Common myeloid progenitor, CD34-positive (primary cell): ENCODE measurements around the gene TMUB1.

Experiments used
- CTCF ChIA-PET: fragments of 350-600 bp; sonication (Branson Sonifier 250); formaldehyde crosslinking; loops from one replicate; lab custom pipeline; 2021; ENCODE audit warnings: antibody characterized with exemption; lab: Charles Lee
- POLR2A ChIA-PET: fragments of 350-600 bp; sonication (Branson Sonifier 250); formaldehyde crosslinking; loops from one replicate; lab custom pipeline; 2021; ENCODE audit warnings: antibody characterized with exemption; lab: Charles Lee
- DNase-seq, 3 donors: peaks; one replicate each; pipeline versions ENCODE4 v3.0.0 to v3.0.0-alpha.2; 2013
- H3K27ac ChIP-seq, 2 experiments: 1 replicate in 1 of 2; 2 replicates in 1 of 2; pipeline ENCODE4 v1.7.0; 2013; ENCODE audit warnings: inconsistent platforms in 2 of 2, low read length in 2 of 2, mild to moderate bottlenecking in 2 of 2, low read depth in 1 of 2, moderate library complexity in 1 of 2; ENCODE audit not compliant: severe bottlenecking in 2 of 2, insufficient read depth in 1 of 2, poor library complexity in 1 of 2
- H3K27me3 ChIP-seq, 5 experiments: replicated peaks in 2 of 5; 1 replicate in 3 of 5; 2 replicates in 2 of 5; pipeline versions ENCODE4 v1.6.1 to v1.7.0; 2013; ENCODE audit warnings: low read length in 4 of 5, mild to moderate bottlenecking in 2 of 5, moderate library complexity in 2 of 5, inconsistent platforms in 1 of 5; ENCODE audit not compliant: insufficient read depth in 5 of 5, control insufficient read depth in 4 of 5
- H3K36me3 ChIP-seq, 4 experiments: 1 replicate in 2 of 4; 2 replicates in 2 of 4; pipeline versions ENCODE4 v1.6.1 to v1.7.0; 2013; ENCODE audit warnings: low read length in 3 of 4, control low read depth in 1 of 4, mild to moderate bottlenecking in 1 of 4; ENCODE audit not compliant: control insufficient read depth in 4 of 4, insufficient read depth in 4 of 4
- H3K4me1 ChIP-seq, 4 experiments: 1 replicate in 3 of 4; 2 replicates in 1 of 4; pipeline versions ENCODE4 v1.6.1 to v1.7.1; 2013; ENCODE audit warnings: low read length in 3 of 4, mild to moderate bottlenecking in 3 of 4, control low read depth in 1 of 4, inconsistent platforms in 1 of 4, moderate library complexity in 1 of 4; ENCODE audit not compliant: control insufficient read depth in 4 of 4, insufficient read depth in 4 of 4; ENCODE audit errors: control extremely low read depth in 1 of 4
- H3K4me3 ChIP-seq, 7 experiments: 1 replicate in 4 of 7; 2 replicates in 3 of 7; pipeline versions ENCODE4 v1.5.1 to v1.7.0; 2013; ENCODE audit warnings: mild to moderate bottlenecking in 7 of 7, low read length in 6 of 7, moderate library complexity in 6 of 7, inconsistent platforms in 2 of 7, low read depth in 2 of 7, control low read depth in 1 of 7; ENCODE audit not compliant: insufficient read depth in 4 of 7, control insufficient read depth in 1 of 7; ENCODE audit errors: extremely low read depth in 1 of 7
- H3K9me3 ChIP-seq, 5 experiments: 1 replicate in 4 of 5; 2 replicates in 1 of 5; pipeline versions ENCODE4 v1.6.1 to v1.7.1; 2013; ENCODE audit warnings: low read length in 4 of 5, mild to moderate bottlenecking in 2 of 5, inconsistent platforms in 1 of 5, low read depth in 1 of 5, moderate library complexity in 1 of 5; ENCODE audit not compliant: control insufficient read depth in 4 of 5, insufficient read depth in 2 of 5; ENCODE audit errors: control extremely low read depth in 1 of 5
- WGBS: methylation state at CpG from one replicate; pipeline ENCODE4 v1.1.5; 2013; ENCODE audit not compliant: insufficient coverage; 5-methylcytosine and 5-hydroxymethylcytosine counted together

The TMUB1 gene

DNA sequence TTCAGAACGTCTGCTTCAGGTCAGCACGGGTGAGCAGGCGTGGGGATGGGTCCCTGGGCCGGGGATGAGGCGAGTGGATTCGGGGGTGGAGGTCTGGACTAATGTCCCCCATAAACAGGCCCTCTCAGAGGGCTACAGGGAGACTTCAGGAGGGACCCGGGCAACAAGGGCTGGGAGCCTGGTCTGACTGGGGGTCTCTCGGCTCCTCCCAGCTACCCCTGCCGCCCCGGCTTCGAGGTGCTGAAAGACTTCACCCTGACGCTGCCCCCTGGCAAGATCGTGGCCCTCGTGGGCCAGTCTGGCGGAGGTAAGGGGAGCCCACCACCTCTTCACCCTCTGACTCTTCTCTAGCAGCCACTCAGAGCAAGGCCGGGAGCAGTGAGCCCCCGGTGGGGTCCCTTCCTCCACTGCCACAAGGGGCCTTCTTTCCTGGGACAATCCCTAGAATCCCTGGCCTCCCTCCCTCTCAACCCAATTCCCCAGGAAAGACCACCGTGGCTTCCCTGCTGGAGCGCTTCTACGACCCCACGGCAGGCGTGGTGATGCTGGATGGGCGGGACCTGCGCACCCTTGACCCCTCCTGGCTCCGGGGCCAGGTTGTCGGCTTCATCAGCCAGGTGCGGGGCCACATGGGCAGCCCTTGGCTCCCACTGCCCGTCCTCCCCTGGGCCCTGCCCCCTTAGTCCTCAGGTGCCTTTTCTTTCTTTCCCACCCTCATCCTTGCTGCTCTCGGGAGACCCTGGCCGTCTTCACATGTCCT, 42.5 kb downstream of the TMUB1 start:
- DNase-seq = no peak
- peaks cover 0 to 29% (median 26%) of the 10 kb centered on the region in 4 experiments for H3K4me1 ChIP-seq
- no peak overlapping the region for H3K27ac ChIP-seq
- WGBS = 98% methylated on average over 27 of the region's 30 CpGs
- CTCF ChIA-PET = interaction anchor here (1.0 to 1.3 kb wide), 2 partner anchors 9 to 10 kb away, joined by 3 to 5 read pairs; no protein-coding TSS in a partner anchor
- H3K9me3 ChIP-seq = no peaks in the 10 kb centered on the region
- no peak overlapping the region for H3K4me3 ChIP-seq
- peaks cover 2 to 23% (median 17%) of the 10 kb centered on the region in 4 experiments for H3K36me3 ChIP-seq
- POLR2A ChIA-PET = no interaction called here
- H3K27me3 ChIP-seq = no peaks in the 10 kb centered on the region

DNA sequence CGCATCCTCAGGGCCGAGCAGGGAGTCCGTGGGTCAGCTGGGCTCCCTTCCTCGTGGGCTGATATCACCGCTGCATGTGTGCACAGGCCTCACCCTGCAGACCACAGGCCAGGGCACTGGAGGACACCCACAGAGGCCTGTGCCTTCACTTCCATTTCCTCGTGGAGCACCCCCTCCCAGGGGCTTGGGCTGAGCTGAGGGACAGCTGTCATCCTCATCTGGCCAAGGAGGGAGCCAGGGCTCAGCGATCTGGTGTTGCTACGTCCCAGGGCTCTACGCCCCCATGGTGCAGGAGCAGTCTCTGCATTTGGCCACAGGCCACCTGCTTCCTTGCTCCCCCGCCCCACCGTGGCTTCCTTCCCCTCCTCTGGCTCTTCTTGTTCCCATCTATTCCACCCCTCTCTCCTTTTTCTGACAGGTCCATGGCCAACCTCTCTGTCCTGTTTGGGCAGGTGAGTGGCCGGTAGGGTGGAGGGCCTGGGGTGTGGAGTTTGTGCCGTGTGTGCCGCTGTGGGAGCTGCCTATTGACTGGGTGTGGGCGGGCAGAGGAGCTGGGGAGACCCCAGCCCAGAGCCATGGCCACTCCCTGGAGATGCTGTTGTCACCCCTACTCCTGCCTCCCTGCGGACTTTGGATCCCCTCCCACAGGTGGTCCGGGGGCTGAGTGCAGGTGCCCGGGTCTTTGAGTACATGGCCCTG, 43.3 kb downstream of the TMUB1 start:
- Histone ChIP-seq H3K36me3 (peaks cover 2 to 31% (median 23%) of the 10 kb centered on the region in 4 experiments), H3K4me3 (peak overlapping the region in 1 of 7 experiments; percentile 38), H3K27ac (peak overlapping the region in 1 of 2 experiments; percentile 43), H3K4me1 (peaks cover 0 to 29% (median 26%) of the 10 kb centered on the region in 4 experiments), H3K9me3 (no peaks in the 10 kb centered on the region), H3K27me3 (no peaks in the 10 kb centered on the region)
- CTCF ChIA-PET = interaction anchor here (1.5 to 1.6 kb wide), 3 partner anchors 10 to 32 kb away, joined by 4 to 7 read pairs (median 5); partner anchors contain the start of gene ABCB8
- 66% methylated on average over 17 of the region's 18 CpGs for WGBS
- POLR2A ChIA-PET = interaction anchor here (0.5 to 1.7 kb wide), 4 partner anchors 12 to 59 kb away, joined by 3 to 7 read pairs (median 4); partner anchors contain the start of gene ABCB8
- DNase-seq = peak in 2 of 3 donors; percentile 26 to 39

DNA sequence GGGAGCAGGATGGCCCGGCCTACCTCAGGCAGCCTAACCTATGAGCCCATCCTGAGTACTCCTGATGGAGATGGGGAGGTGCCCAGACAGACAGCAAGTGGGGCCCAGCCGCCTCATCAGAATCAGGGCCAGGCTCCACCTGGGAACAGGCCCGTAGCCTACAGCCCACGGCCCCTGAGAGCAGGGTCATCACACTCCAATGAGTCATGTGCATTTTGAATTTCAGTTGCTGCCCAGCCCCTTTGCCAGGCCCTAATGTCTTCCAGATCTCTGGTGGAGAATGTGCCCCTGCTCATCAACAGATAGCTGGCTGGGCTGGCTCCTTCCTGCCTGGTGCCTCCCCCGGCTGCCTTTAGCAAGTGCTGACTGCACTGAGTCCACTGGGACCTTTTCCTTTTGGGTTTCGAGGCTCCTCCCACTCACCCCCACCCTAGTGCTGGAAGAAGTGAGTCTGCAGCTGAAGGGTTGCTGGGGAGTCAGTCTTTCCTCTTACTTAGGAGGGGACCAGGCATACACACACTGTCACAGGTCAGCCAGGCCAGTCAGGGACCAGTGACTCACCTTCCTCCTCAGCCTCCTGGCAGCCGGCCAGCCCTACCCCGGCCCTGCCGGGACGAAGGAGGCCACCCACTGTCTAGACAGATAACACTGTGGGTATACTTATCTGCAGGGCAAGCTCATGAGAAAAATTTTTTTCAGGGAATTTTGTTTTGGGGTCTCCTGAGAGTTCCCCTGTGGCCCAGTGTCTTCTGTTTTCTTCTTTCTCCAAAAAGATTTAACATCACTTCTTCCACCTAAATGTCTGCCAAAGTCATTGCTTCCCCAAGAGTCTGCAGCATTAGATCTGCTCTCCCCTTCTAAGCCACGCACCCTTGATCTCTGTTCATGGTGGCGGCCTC, 44.1 kb downstream of the TMUB1 start:
- H3K36me3 ChIP-seq = peaks cover 4 to 37% (median 29%) of the 10 kb centered on the region in 4 experiments
- peak overlapping the region in 1 of 7 experiments; percentile 38 for H3K4me3 ChIP-seq
- WGBS = 53% methylated on average over 11 of the region's 12 CpGs
- POLR2A ChIA-PET = interaction anchor here (0.5 to 1.7 kb wide), 4 partner anchors 11 to 60 kb away, joined by 3 to 7 read pairs (median 4); partner anchors contain the start of gene ABCB8
- peaks cover 0 to 29% (median 26%) of the 10 kb centered on the region in 4 experiments for H3K4me1 ChIP-seq
- H3K27me3 ChIP-seq = no peaks in the 10 kb centered on the region
- H3K9me3 ChIP-seq = no peaks in the 10 kb centered on the region
- CTCF ChIA-PET = interaction anchor here (0.6 to 1.6 kb wide), 6 partner anchors 10 to 44 kb away, joined by 3 to 7 read pairs (median 4); partner anchors contain the start of gene ABCB8
- DNase-seq = peak; percentile 68 to 88 (median 82)
- peak overlapping the region in 1 of 2 experiments; percentile 70 for H3K27ac ChIP-seq

DNA sequence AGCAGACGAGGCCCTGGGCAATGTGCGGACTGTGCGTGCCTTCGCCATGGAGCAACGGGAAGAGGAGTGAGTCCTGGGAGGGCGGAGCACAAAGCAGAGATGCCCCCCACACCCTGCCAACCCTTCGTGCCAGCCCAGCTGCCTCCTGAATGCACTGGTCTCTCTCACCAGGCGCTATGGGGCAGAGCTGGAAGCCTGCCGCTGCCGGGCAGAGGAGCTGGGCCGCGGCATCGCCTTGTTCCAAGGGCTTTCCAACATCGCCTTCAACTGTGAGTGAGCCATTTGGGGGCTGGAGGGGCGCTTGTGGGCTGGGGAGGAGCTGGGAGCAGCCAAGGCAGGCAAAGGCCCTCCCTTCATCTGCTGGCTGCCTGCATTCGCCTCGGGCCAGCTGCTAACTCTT, 47.4 kb downstream of the TMUB1 start:
- H3K4me3 ChIP-seq = no peak overlapping the region
- no peak overlapping the region for H3K27ac ChIP-seq
- no peak for DNase-seq
- H3K36me3 ChIP-seq = peaks cover 6 to 41% (median 26%) of the 10 kb centered on the region in 4 experiments
- WGBS = 98% methylated on average over 16 of the region's 17 CpGs
- H3K9me3 ChIP-seq = no peaks in the 10 kb centered on the region
- peaks cover 0 to 29% (median 26%) of the 10 kb centered on the region in 4 experiments for H3K4me1 ChIP-seq
- ChIA-PET POLR2A (no interaction called here), CTCF (interaction anchor here (1.3 to 1.7 kb wide), 3 partner anchors 8 to 17 kb away, joined by 3 to 8 read pairs (median 5); partner anchors contain the start of gene ABCB8)
- H3K27me3 ChIP-seq = no peaks in the 10 kb centered on the region

DNA sequence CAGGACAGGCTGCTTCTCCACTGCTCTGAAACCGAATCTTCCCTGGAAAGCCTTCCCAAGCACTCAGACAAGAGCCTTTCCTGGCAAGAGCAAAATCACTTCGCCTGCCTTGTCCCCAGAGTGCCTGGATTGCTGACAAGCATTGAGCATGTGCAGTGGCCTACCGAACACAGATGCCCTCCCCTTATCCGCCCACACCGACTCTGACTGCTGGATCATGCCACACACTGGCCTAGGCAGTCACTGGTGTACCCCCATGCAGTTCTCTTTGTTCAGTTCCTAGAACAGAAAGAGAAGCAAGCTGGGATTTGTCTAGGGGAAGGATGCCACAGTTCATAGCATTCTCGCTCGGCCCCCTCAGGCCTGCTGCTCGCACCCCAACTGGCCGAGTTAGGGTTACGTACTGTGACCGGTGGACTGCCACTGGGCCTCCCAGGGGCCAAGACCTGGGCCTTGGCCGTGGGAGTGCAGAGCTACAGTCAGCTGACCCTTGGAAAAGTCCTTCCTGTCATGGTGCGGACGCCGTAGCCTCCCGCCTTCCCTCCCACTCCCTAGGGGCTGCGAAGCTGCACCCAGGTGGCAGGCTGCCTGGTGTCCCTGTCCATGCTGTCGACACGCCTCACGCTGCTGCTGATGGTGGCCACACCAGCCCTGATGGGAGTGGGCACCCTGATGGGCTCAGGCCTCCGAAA, 48.1 kb downstream of the TMUB1 start:
- Histone ChIP-seq H3K27ac (no peak overlapping the region), H3K9me3 (no peaks in the 10 kb centered on the region), H3K36me3 (peaks cover 6 to 41% (median 26%) of the 10 kb centered on the region in 4 experiments), H3K27me3 (no peaks in the 10 kb centered on the region), H3K4me3 (no peak overlapping the region), H3K4me1 (peaks cover 0 to 24% (median 20%) of the 10 kb centered on the region in 4 experiments)
- 94% methylated on average over 16 of the region's 21 CpGs for WGBS
- no peak for DNase-seq
- ChIA-PET POLR2A (no interaction called here), CTCF (interaction anchor here (1.4 kb wide), 1 partner anchor 13 kb away, joined by 5 read pairs; no protein-coding TSS in a partner anchor)
